HG03066 (cell line): ENCODE data around the gene GNAT3.

Experiments
- ATAC-seq: cut with Tn5 transposase; IDR thresholded peaks from one replicate; pipeline ENCODE4 v1.9.1; 2021; ENCODE audit warnings: low read depth; ENCODE audit not compliant: unreplicated experiment

Gene GNAT3

GRCh38 chr7:80505900-80506500 lies 5.9 kb downstream of the GNAT3 start:
- ATAC-seq, result no peak

- no peak for ATAC-seq
These were observed 11.5 kb downstream of the GNAT3 start for GRCh38 chr7:80500325-80500724.

- ATAC-seq, result no peak
These were observed 12.4 kb downstream of the GNAT3 start for GRCh38 chr7:80499350-80499953.

- ATAC-seq, result no peak
These were observed 13.1 kb downstream of the GNAT3 start for GRCh38 chr7:80498481-80499349.

GRCh38 chr7:80496586-80496985 lies 15.3 kb downstream of the GNAT3 start:
- ATAC-seq, result no peak

GRCh38 chr7:80493121-80493849 lies 18.6 kb downstream of the GNAT3 start:
- ATAC-seq, result no peak

GRCh38 chr7:80491462-80491861 lies 20.4 kb downstream of the GNAT3 start:
- no peak for ATAC-seq

- ATAC-seq, result no peak
These were observed 23.0 kb downstream of the GNAT3 start for GRCh38 chr7:80488851-80489370.

GRCh38 chr7:80488406-80488805 lies 23.5 kb downstream of the GNAT3 start:
- no peak for ATAC-seq

GRCh38 chr7:80485721-80486120 lies 26.1 kb downstream of the GNAT3 start:
- no peak for ATAC-seq

GRCh38 chr7:80482950-80483349 lies 28.9 kb downstream of the GNAT3 start:
- no peak for ATAC-seq

GRCh38 chr7:80481196-80481884 lies 30.5 kb downstream of the GNAT3 start:
- no peak for ATAC-seq

GRCh38 chr7:80480566-80480965 lies 31.3 kb downstream of the GNAT3 start:
- ATAC-seq, result no peak

- ATAC-seq, result no peak
These were observed 33.2 kb downstream of the GNAT3 start for GRCh38 chr7:80478683-80479082.

- no peak for ATAC-seq
These were observed 35.8 kb downstream of the GNAT3 start for GRCh38 chr7:80476035-80476434.

- no peak for ATAC-seq
These were observed 36.5 kb downstream of the GNAT3 start for GRCh38 chr7:80475383-80475782.

GRCh38 chr7:80473751-80474150 lies 38.1 kb downstream of the GNAT3 start:
- ATAC-seq, result no peak

- no peak for ATAC-seq
These were observed 39.2 kb downstream of the GNAT3 start for GRCh38 chr7:80472491-80473200.

GRCh38 chr7:80468931-80469714 lies 42.7 kb downstream of the GNAT3 start:
- no peak for ATAC-seq
